Endothelial cell (in vitro differentiated cells): ENCODE results near the gene EGLN1. TPM values are rescaled to one million over a fixed set of nuclear protein-coding genes. Genes with fewer than 3 reads are reported as not detected.

ENCODE experiments used
- DNase-seq: peaks from one replicate; pipeline ENCODE4 v3.0.0; 2021; ENCODE audit warnings: low spot score
- H3K27ac Mint-ChIP-seq: one replicate; pipeline ENCODE4 v1.8.0; 2021; ENCODE audit warnings: mixed read lengths, inconsistent platforms; ENCODE audit not compliant: unreplicated experiment
- H3K27me3 Mint-ChIP-seq: one replicate; pipeline ENCODE4 v1.8.0; 2021; ENCODE audit warnings: mild to moderate bottlenecking, moderate library complexity, mixed read lengths, inconsistent platforms; ENCODE audit not compliant: unreplicated experiment
- H3K36me3 Mint-ChIP-seq: one replicate; pipeline ENCODE4 v1.8.0; 2021; ENCODE audit warnings: mild to moderate bottlenecking, low read depth, mixed read lengths, inconsistent platforms; ENCODE audit not compliant: unreplicated experiment
- H3K4me1 Mint-ChIP-seq: one replicate; pipeline ENCODE4 v1.8.0; 2021; ENCODE audit warnings: mild to moderate bottlenecking, mixed read lengths, inconsistent platforms; ENCODE audit not compliant: unreplicated experiment
- H3K4me3 Mint-ChIP-seq: one replicate; pipeline ENCODE4 v1.8.0; 2021; ENCODE audit warnings: mild to moderate bottlenecking, mixed read lengths, inconsistent platforms; ENCODE audit not compliant: unreplicated experiment
- H3K9me3 Mint-ChIP-seq: one replicate; pipeline ENCODE4 v1.8.0; 2021; ENCODE audit warnings: mixed read lengths, inconsistent platforms; ENCODE audit not compliant: unreplicated experiment
- total RNA-seq: library from RNA; stranded (reverse); fragmentation: NEBNext Ultra II Directional; extraction: Animal tissue kit (Norgen Biotek cat#: 25700); gene quantifications from one replicate; pipeline ENCODE4 v1.2.1, GENCODE V29; 2021; ENCODE audit not compliant: unreplicated experiment
- TF ChIP-seq, protein P1 (sequence below): fragments of 200-600 bp; sonication (generic); IDR thresholded peaks from one replicate; pipeline ENCODE4 v1.5.0; 2021; ENCODE audit warnings: antibody characterized with exemption; ENCODE audit not compliant: unreplicated experiment

Gene EGLN1
- total RNA-seq, 1 donor from 2014 or later, result 30.8 TPM

DNA sequence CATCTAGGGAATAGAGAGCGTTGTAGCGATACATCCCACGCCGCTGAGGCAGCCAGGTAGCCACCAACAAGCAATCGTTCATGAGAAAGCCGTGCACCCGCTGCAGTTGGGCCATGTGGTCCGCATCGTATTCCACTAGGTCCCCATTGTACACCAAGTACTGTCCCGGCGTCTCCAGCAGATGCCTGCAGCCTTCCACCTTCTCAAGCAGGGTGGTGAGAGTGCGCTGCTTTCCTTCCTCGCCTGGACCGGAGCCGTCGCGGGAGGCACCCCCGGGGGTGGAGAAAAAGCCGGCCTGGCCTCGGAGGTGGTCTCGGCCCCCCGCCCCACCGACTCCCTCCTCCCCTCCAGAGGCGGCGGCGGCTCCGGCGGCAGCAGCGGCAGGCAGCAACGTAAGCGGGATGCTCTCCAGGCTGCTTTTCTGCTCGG lies 85.0 kb downstream of the EGLN1 start:
- Mint-ChIP-seq H3K36me3 (peaks cover 14% of the 10 kb centered on the region), H3K27me3 (peaks cover 16% of the 10 kb centered on the region), H3K4me3 (peak overlapping the region; percentile 98), H3K9me3 (no peaks in the 10 kb centered on the region), H3K27ac (peak overlapping the region; percentile 63), H3K4me1 (peaks cover 46% of the 10 kb centered on the region)
- DNase-seq, result no peak
- TF ChIP-seq, protein P1, sequence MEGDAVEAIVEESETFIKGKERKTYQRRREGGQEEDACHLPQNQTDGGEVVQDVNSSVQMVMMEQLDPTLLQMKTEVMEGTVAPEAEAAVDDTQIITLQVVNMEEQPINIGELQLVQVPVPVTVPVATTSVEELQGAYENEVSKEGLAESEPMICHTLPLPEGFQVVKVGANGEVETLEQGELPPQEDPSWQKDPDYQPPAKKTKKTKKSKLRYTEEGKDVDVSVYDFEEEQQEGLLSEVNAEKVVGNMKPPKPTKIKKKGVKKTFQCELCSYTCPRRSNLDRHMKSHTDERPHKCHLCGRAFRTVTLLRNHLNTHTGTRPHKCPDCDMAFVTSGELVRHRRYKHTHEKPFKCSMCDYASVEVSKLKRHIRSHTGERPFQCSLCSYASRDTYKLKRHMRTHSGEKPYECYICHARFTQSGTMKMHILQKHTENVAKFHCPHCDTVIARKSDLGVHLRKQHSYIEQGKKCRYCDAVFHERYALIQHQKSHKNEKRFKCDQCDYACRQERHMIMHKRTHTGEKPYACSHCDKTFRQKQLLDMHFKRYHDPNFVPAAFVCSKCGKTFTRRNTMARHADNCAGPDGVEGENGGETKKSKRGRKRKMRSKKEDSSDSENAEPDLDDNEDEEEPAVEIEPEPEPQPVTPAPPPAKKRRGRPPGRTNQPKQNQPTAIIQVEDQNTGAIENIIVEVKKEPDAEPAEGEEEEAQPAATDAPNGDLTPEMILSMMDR, result no peak

GRCh38 chr1:231335663-231336602 lies 86.2 kb downstream of the EGLN1 start:
- TF ChIP-seq, protein P1, result no peak
- no peak for DNase-seq
- Mint-ChIP-seq H3K27me3 (peaks cover 16% of the 10 kb centered on the region), H3K9me3 (no peaks in the 10 kb centered on the region), H3K4me1 (peaks cover 46% of the 10 kb centered on the region), H3K27ac (no peak overlapping the region), H3K4me3 (peak overlapping the region; percentile 91), H3K36me3 (peaks cover 11% of the 10 kb centered on the region)

- no peaks in the 10 kb centered on the region for H3K9me3 Mint-ChIP-seq
- no peak overlapping the region for H3K27ac Mint-ChIP-seq
- H3K4me3 Mint-ChIP-seq, result no peak overlapping the region
- DNase-seq, result no peak
- TF ChIP-seq, protein P1, result no peak
- peaks cover 16% of the 10 kb centered on the region for H3K27me3 Mint-ChIP-seq
- peaks cover 46% of the 10 kb centered on the region for H3K4me1 Mint-ChIP-seq
- H3K36me3 Mint-ChIP-seq, result peaks cover 4% of the 10 kb centered on the region
Measured at GRCh38 chr1:231334952-231335351, 87.1 kb downstream of the EGLN1 start.

DNA sequence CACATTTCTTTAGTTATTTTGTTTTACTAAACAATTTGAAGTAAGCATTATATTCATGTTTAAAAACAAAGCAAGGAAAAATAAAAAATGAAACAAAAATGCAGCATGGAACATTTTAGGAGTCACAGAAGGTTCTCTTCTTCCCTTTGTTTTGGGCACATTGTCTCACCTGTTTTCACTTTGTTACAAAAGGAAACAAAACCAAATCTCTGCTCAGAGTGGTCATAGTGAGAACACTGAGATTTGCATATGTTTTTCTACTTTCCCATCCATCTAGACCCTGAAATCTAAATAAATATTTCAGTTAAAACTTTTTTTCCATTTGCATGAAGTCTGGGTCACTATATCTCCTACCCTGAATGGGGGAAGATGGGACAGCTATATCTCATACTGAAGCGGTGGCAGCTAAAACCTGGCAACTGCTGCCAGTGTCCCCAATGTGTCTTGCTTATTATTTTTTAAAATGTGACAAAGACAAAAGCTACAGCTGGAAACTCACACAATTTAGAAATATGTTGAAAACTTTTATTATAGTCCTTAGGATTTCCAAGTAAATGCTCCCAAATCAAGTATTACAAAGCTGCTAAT lies 87.9 kb downstream of the EGLN1 start:
- TF ChIP-seq, protein P1, result no peak
- no peak for DNase-seq
- H3K36me3 Mint-ChIP-seq, result peaks cover 4% of the 10 kb centered on the region
- H3K9me3 Mint-ChIP-seq, result no peaks in the 10 kb centered on the region
- H3K27ac Mint-ChIP-seq, result no peak overlapping the region
- peak overlapping the region; percentile 11 for H3K4me3 Mint-ChIP-seq
- H3K27me3 Mint-ChIP-seq, result peaks cover 16% of the 10 kb centered on the region
- peaks cover 40% of the 10 kb centered on the region for H3K4me1 Mint-ChIP-seq

DNA sequence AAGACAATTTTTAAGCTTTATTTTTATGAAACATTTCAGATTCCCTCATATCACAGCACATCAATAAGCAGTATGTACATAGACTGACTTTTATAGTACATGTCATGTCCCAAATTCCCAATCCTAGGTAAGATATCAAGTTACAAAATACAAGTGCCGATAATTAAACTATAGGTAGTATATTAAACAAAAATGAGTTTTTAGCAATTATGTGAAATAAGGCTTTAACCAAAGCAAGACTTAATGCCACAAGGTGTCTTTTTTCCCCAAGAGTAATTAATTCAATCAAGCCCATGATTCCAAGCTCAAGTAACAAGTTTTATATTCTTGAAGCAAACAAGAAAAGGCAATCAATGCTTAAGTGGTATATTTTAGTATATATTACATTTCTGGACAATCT lies 89.3 kb downstream of the EGLN1 start:
- Mint-ChIP-seq H3K36me3 (no peaks in the 10 kb centered on the region), H3K4me3 (no peak overlapping the region), H3K27ac (no peak overlapping the region), H3K27me3 (peaks cover 10% of the 10 kb centered on the region), H3K9me3 (no peaks in the 10 kb centered on the region), H3K4me1 (peaks cover 28% of the 10 kb centered on the region)
- TF ChIP-seq, protein P1, result no peak
- no peak for DNase-seq
